Neural cell (in vitro differentiated cells): ENCODE measurements around the gene SCARB1. TPM values are rescaled to one million over a fixed set of nuclear protein-coding genes. Genes with fewer than 3 reads are reported as not detected.

Experiments used
- H2AFZ ChIP-seq: fragments of 200-600, 300-800 bp; sonication (generic), shearing (Covaris generic); 2 replicates; pipeline ENCODE4 v1.6.0; 2014; ENCODE audit warnings: low read depth, mild to moderate bottlenecking, antibody characterized with exemption, low read length, moderate library complexity
- H3F3A ChIP-seq: fragments of 200-600 bp; shearing (Covaris generic); 2 replicates; pipeline ENCODE4 v1.6.1; 2016; ENCODE audit warnings: mild to moderate bottlenecking, moderate library complexity, mixed read lengths, antibody characterized with exemption, low read length; ENCODE audit not compliant: insufficient read depth, poor library complexity, severe bottlenecking
- H3K27ac ChIP-seq: fragments of 200-600, 300-800 bp; sonication (generic), shearing (Covaris generic); 2 replicates; pipeline ENCODE4 v1.5.1; 2014; ENCODE audit warnings: mild to moderate bottlenecking, low read length, moderate library complexity
- H3K27me3 ChIP-seq: fragments of 300-800, 200-600 bp; sonication (generic), shearing (Covaris generic); 2 replicates; pipeline ENCODE4 v1.6.0; 2014; ENCODE audit warnings: mild to moderate bottlenecking, low read depth, low read length, moderate library complexity; ENCODE audit not compliant: insufficient read depth
- H3K36me3 ChIP-seq: fragments of 300-800, 200-600 bp; sonication (generic), shearing (Covaris generic); 2 replicates; pipeline ENCODE4 v1.5.1; 2014; ENCODE audit warnings: mild to moderate bottlenecking, antibody characterized with exemption, low read length, moderate library complexity; ENCODE audit not compliant: insufficient read depth
- H3K4me2 ChIP-seq: fragments of 300-800, 200-600 bp; sonication (generic), shearing (Covaris generic); 2 replicates; pipeline ENCODE4 v1.6.0; 2014; ENCODE audit warnings: mild to moderate bottlenecking, low read length
- H3K4me3 ChIP-seq: fragments of 300-800, 200-600 bp; sonication (generic), shearing (Covaris generic); 2 replicates; pipeline ENCODE4 v1.5.1; 2014; ENCODE audit warnings: mild to moderate bottlenecking, low read length, moderate library complexity
- H3K79me2 ChIP-seq: fragments of 200-600 bp; shearing (Covaris generic); replicated peaks from 2 replicates; pipeline ENCODE4 v1.6.0; 2014; ENCODE audit warnings: mild to moderate bottlenecking, low read length, moderate library complexity; ENCODE audit not compliant: insufficient read depth
- H3K9ac ChIP-seq: fragments of 300-800, 200-600 bp; sonication (generic), shearing (Covaris generic); 2 replicates; pipeline ENCODE4 v1.6.1; 2016; ENCODE audit warnings: mild to moderate bottlenecking, low read length, mixed read lengths
- H3K9me2 ChIP-seq: fragments of 200-600 bp; shearing (Covaris generic); 2 replicates; pipeline ENCODE4 v1.6.1; 2016; ENCODE audit warnings: mild to moderate bottlenecking, low read length, mixed read lengths; ENCODE audit not compliant: insufficient read depth
- H3K9me3 ChIP-seq: fragments of 200-600, 300-800 bp; sonication (generic), shearing (Covaris generic); 2 replicates; pipeline ENCODE4 v1.6.1; 2016; ENCODE audit warnings: mild to moderate bottlenecking, mixed run types, low read length, moderate library complexity, mixed read lengths
- H4K20me1 ChIP-seq: fragments of 200-600 bp; shearing (Covaris generic); 2 replicates; pipeline ENCODE4 v1.6.1; 2016; ENCODE audit warnings: mild to moderate bottlenecking, mixed run types; ENCODE audit not compliant: insufficient read depth
- EP300 ChIP-seq: fragments of 450-650 bp; conservative IDR thresholded peaks from 2 replicates; pipeline ENCODE4 v1.6.1; 2014; ENCODE audit warnings: antibody characterized with exemption, mild to moderate bottlenecking, moderate library complexity; ENCODE audit not compliant: poor library complexity, severe bottlenecking
- EZH2 ChIP-seq: fragments of 200-600, 300-800 bp; shearing (Covaris generic), sonication (generic); IDR thresholded peaks from 2 replicates; pipeline ENCODE4 v1.6.1; 2014; ENCODE audit warnings: antibody characterized with exemption, low read length, borderline replicate concordance, mild to moderate bottlenecking; ENCODE audit not compliant: insufficient read depth, poor library complexity, severe bottlenecking
- MXI1 ChIP-seq: fragments of 450-650 bp; conservative IDR thresholded peaks from 2 replicates; pipeline ENCODE4 v1.6.1; 2014; ENCODE audit warnings: antibody characterized with exemption, mild to moderate bottlenecking; ENCODE audit not compliant: poor library complexity, severe bottlenecking
- POLR2AphosphoS5 ChIP-seq: IDR thresholded peaks from 2 replicates; pipeline ENCODE4 v1.6.1; 2012
- RAD21 ChIP-seq: fragments of 450-650 bp; conservative IDR thresholded peaks from 2 replicates; pipeline ENCODE4 v1.6.1; 2014; ENCODE audit warnings: antibody characterized with exemption, mild to moderate bottlenecking, moderate library complexity
- SMC3 ChIP-seq: fragments of 450-650 bp; conservative IDR thresholded peaks from 2 replicates; pipeline ENCODE4 v1.6.1; 2014; ENCODE audit warnings: antibody characterized with exemption, mild to moderate bottlenecking, moderate library complexity; ENCODE audit not compliant: poor library complexity
- TAF1 ChIP-seq: IDR thresholded peaks from 2 replicates; pipeline ENCODE4 v1.6.1; 2012; ENCODE audit warnings: low read depth
- polyA plus RNA-seq: library from polyadenylated mRNA; depleted of rRNA; stranded (reverse); fragments of >200 nt; gene quantifications from 2 replicates; pipeline ENCODE4 v1.2.3, GENCODE V29; 2014
- TF ChIP-seq, protein P1 (sequence below): fragments of 450-650 bp; IDR thresholded peaks from 2 replicates; pipeline ENCODE4 v1.5.1; 2014; ENCODE audit warnings: antibody characterized with exemption, mild to moderate bottlenecking, moderate library complexity; ENCODE audit not compliant: poor library complexity, severe bottlenecking
- TF ChIP-seq, protein P2 (sequence below): IDR thresholded peaks from 2 replicates; pipeline ENCODE4 v1.6.1; 2012; ENCODE audit warnings: borderline replicate concordance

The SCARB1 gene
- polyA plus RNA-seq, 1 donor from 2014 or later = 5.8 TPM

DNA sequence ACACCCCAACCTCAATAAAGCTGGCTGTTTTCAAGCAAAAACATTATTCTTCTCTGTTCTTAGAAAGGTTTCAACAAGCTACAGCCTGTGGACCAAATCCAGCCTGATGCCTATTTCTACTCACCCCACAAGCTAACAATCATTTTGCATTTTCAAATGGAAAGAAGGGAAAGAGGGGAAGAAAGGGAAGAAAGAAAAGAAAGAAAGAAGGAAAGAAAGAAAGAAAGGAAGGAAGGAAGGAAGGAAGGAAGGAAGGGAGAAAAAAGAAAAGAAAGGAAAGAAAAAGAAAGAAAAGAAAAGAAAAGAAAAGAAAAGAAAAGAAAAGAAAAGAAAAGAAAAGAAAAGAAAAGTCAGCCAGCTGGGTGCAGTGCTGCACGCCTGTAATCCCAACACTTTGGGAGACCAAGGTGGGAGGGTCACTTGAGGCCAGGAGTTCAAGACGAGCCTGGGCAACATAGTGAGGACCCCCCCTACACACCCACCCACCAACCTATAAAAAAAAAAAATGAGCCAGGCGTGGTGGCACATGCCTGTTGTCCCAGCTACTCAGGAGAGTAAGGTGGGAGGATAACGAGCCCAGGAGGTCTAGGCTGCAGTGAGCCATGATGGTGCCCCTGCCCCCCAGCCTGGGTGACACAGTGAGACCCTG, 26.3 kb downstream of the SCARB1 start:
- no peak overlapping the region for H3K4me2 ChIP-seq
- no peak for TF ChIP-seq RAD21
- no peak for TF ChIP-seq TAF1
- TF ChIP-seq EZH2 = no peak
- TF ChIP-seq, protein P1, sequence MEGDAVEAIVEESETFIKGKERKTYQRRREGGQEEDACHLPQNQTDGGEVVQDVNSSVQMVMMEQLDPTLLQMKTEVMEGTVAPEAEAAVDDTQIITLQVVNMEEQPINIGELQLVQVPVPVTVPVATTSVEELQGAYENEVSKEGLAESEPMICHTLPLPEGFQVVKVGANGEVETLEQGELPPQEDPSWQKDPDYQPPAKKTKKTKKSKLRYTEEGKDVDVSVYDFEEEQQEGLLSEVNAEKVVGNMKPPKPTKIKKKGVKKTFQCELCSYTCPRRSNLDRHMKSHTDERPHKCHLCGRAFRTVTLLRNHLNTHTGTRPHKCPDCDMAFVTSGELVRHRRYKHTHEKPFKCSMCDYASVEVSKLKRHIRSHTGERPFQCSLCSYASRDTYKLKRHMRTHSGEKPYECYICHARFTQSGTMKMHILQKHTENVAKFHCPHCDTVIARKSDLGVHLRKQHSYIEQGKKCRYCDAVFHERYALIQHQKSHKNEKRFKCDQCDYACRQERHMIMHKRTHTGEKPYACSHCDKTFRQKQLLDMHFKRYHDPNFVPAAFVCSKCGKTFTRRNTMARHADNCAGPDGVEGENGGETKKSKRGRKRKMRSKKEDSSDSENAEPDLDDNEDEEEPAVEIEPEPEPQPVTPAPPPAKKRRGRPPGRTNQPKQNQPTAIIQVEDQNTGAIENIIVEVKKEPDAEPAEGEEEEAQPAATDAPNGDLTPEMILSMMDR = no peak
- TF ChIP-seq SMC3 = no peak
- TF ChIP-seq, protein P2, sequence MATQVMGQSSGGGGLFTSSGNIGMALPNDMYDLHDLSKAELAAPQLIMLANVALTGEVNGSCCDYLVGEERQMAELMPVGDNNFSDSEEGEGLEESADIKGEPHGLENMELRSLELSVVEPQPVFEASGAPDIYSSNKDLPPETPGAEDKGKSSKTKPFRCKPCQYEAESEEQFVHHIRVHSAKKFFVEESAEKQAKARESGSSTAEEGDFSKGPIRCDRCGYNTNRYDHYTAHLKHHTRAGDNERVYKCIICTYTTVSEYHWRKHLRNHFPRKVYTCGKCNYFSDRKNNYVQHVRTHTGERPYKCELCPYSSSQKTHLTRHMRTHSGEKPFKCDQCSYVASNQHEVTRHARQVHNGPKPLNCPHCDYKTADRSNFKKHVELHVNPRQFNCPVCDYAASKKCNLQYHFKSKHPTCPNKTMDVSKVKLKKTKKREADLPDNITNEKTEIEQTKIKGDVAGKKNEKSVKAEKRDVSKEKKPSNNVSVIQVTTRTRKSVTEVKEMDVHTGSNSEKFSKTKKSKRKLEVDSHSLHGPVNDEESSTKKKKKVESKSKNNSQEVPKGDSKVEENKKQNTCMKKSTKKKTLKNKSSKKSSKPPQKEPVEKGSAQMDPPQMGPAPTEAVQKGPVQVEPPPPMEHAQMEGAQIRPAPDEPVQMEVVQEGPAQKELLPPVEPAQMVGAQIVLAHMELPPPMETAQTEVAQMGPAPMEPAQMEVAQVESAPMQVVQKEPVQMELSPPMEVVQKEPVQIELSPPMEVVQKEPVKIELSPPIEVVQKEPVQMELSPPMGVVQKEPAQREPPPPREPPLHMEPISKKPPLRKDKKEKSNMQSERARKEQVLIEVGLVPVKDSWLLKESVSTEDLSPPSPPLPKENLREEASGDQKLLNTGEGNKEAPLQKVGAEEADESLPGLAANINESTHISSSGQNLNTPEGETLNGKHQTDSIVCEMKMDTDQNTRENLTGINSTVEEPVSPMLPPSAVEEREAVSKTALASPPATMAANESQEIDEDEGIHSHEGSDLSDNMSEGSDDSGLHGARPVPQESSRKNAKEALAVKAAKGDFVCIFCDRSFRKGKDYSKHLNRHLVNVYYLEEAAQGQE = no peak
- TF ChIP-seq POLR2AphosphoS5 = no peak
- no peak for TF ChIP-seq EP300
- TF ChIP-seq MXI1 = no peak
- no peaks in the 10 kb centered on the region for H4K20me1 ChIP-seq
- H3F3A ChIP-seq = no peaks in the 10 kb centered on the region
- H3K27ac ChIP-seq = no peak overlapping the region
- no peaks in the 10 kb centered on the region for H3K9me2 ChIP-seq
- H3K4me3 ChIP-seq = no peak overlapping the region
- H3K9me3 ChIP-seq = no peaks in the 10 kb centered on the region
- H3K79me2 ChIP-seq = no peaks in the 10 kb centered on the region
- no peaks in the 10 kb centered on the region for H3K27me3 ChIP-seq
- no peak overlapping the region for H2AFZ ChIP-seq
- no peak overlapping the region for H3K9ac ChIP-seq
- H3K36me3 ChIP-seq = no peaks in the 10 kb centered on the region

DNA sequence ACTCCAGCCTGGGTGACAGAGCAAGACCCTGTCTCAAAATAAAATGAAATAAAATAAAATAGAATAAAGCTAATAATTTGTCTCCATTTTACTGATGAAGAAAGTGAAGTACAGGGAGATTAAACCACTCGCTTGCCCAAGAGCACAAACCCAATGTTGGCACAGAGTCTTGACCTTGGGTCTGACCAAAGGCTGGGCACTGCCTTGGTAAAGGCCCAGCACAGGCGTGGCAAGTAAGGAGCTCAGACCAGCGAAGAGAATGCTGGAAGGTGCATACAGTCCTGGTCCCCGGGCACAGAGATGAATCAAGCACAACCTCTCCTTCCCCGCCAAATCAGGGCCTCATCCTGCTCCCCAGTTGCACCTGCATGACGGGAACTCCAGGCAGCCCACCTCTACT, 26.9 kb downstream of the SCARB1 start:
- H3K36me3 ChIP-seq = no peaks in the 10 kb centered on the region
- TF ChIP-seq, protein P2 = no peak
- TF ChIP-seq TAF1 (no peak), RAD21 (no peak), MXI1 (no peak), SMC3 (no peak)
- TF ChIP-seq, protein P1 = no peak
- no peak overlapping the region for H2AFZ ChIP-seq
- no peak overlapping the region for H3K4me2 ChIP-seq
- H3K4me3 ChIP-seq = no peak overlapping the region
- H3K9me2 ChIP-seq = no peaks in the 10 kb centered on the region
- H3K27me3 ChIP-seq = no peaks in the 10 kb centered on the region
- H3K9me3 ChIP-seq = no peaks in the 10 kb centered on the region
- H3K27ac ChIP-seq = no peak overlapping the region
- no peaks in the 10 kb centered on the region for H3K79me2 ChIP-seq
- H3F3A ChIP-seq = no peaks in the 10 kb centered on the region
- no peak overlapping the region for H3K9ac ChIP-seq
- no peaks in the 10 kb centered on the region for H4K20me1 ChIP-seq
